ENCODE results near the gene FSTL4.

DNA sequence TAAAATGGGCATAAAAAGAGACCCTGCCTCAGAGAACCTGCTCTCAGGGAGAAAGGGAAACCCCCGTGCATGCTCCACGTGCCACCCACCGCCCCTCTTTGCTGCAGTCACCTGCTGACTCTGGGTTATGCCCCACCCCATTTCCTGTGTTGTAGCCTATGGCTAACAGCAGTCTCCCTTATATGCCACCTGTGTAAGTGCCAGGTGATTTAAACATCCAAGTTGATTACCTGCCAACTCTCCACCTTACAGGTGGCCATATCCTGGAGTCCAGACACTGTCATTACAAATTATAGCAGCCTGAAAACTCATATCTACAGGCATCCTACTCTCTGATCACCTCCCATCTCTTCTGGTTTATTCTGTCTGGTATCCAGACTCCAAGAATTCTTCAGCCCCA, 318.0 kb downstream of the FSTL4 start:
- TF ChIP-seq, protein P1, sequence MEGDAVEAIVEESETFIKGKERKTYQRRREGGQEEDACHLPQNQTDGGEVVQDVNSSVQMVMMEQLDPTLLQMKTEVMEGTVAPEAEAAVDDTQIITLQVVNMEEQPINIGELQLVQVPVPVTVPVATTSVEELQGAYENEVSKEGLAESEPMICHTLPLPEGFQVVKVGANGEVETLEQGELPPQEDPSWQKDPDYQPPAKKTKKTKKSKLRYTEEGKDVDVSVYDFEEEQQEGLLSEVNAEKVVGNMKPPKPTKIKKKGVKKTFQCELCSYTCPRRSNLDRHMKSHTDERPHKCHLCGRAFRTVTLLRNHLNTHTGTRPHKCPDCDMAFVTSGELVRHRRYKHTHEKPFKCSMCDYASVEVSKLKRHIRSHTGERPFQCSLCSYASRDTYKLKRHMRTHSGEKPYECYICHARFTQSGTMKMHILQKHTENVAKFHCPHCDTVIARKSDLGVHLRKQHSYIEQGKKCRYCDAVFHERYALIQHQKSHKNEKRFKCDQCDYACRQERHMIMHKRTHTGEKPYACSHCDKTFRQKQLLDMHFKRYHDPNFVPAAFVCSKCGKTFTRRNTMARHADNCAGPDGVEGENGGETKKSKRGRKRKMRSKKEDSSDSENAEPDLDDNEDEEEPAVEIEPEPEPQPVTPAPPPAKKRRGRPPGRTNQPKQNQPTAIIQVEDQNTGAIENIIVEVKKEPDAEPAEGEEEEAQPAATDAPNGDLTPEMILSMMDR (IDR thresholded peaks at IDR 0.05): no peak
- TF ChIP-seq POLR2A (IDR thresholded peaks at IDR 0.05): no peak

Data from Peyer's patch (tissue), 4 donors.